Bronchus fibroblast of lung (primary cell): Measurements from ENCODE around the gene CCDC154. TPM values are rescaled to one million over a fixed set of nuclear protein-coding genes. Genes with fewer than 3 reads are reported as not detected.

Experiments
- total RNA-seq: library from RNA; depleted of rRNA; stranded (reverse); fragments of >200 nt; gene quantifications from 2 replicates; pipeline ENCODE4 v1.2.3, GENCODE V29; 2015

CCDC154 gene
- under 0.01 TPM in 1 of 2 replicates, not detected in the other for total RNA-seq

GRCh38 chr16:1443980-1444729 lies at the start of gene CCDC154:
TSS of gene CCDC154 (minus strand) at chr16:1444556. CDS start at chr16:1444322, 234 bp downstream.

GRCh38 chr16:1492923-1493745 lies 48.8 kb upstream of the CCDC154 start, which contains the start of gene TELO2:
TSS of gene TELO2 (plus strand) at chr16:1493360. CDS start at chr16:1494282, 922 bp downstream.

GRCh38 chr16:1488619-1489018 lies 44.3 kb upstream of the CCDC154 start, which contains the start of gene PTX4:
TSS of gene PTX4 (minus strand) at chr16:1488944. CDS start at chr16:1488909, 35 bp downstream.

GRCh38 chr16:1474796-1475551 lies 30.6 kb upstream of the CCDC154 start, which contains the start of gene CLCN7:
TSS of gene CLCN7 (minus strand) at chr16:1475028. CDS start at chr16:1474974, 54 bp downstream.

GRCh38 chr16:1430759-1431496 lies 13.4 kb downstream of the CCDC154 start, which contains the start of gene PERCC1:
TSS of gene PERCC1 (plus strand) at chr16:1431078. CDS start at chr16:1432594, 1,516 bp downstream.

GRCh38 chr16:1414532-1415260 lies 29.7 kb downstream of the CCDC154 start, which contains the start of gene UNKL:
TSS of gene UNKL (minus strand) at chr16:1414704. CDS start at chr16:1414691, 13 bp downstream.

Other genes with a start within 250 kb of the CCDC154 start
- not detected in 2 replicates for gene TPSG1, start 219.3 kb downstream of the CCDC154 start, total RNA-seq
- not detected in 2 replicates for gene TPSB2, start 214.4 kb downstream of the CCDC154 start, total RNA-seq
- gene TPSAB1, start 203.9 kb downstream of the CCDC154 start, total RNA-seq: not detected in 2 replicates
- not detected in 2 replicates for gene TPSD1, start 188.5 kb downstream of the CCDC154 start, total RNA-seq
- gene UBE2I, start 134.9 kb downstream of the CCDC154 start, total RNA-seq: 71.1 and 91.0 TPM in 2 replicates
- gene BAIAP3, start 110.9 kb downstream of the CCDC154 start, total RNA-seq: 0.50 and 0.74 TPM in 2 replicates
- gene TSR3, start 92.7 kb downstream of the CCDC154 start, total RNA-seq: 105 and 117 TPM in 2 replicates
- 36.0 and 37.5 TPM in 2 replicates for gene GNPTG, start 92.6 kb downstream of the CCDC154 start, total RNA-seq
- gene UNKL, start 29.9 kb downstream of the CCDC154 start, total RNA-seq: 4.0 and 4.3 TPM in 2 replicates
- gene UQCC4, start 23.8 kb downstream of the CCDC154 start, total RNA-seq: 17.4 and 22.2 TPM in 2 replicates
- gene PERCC1, start 13.5 kb downstream of the CCDC154 start, total RNA-seq: not detected in 2 replicates
- 35.7 and 42.4 TPM in 2 replicates for gene CLCN7, start 30.5 kb upstream of the CCDC154 start, total RNA-seq
- 0.15 and 0.17 TPM in 2 replicates for gene PTX4, start 44.4 kb upstream of the CCDC154 start, total RNA-seq
- 23.0 and 28.1 TPM in 2 replicates for gene TELO2, start 48.8 kb upstream of the CCDC154 start, total RNA-seq
- gene TMEM204, start 89.1 kb upstream of the CCDC154 start, total RNA-seq: 12.9 and 13.6 TPM in 2 replicates
- gene IFT140, start 167.5 kb upstream of the CCDC154 start, total RNA-seq: 15.3 and 23.6 TPM in 2 replicates
- 5.5 and 6.6 TPM in 2 replicates for gene CRAMP1, start 167.8 kb upstream of the CCDC154 start, total RNA-seq
- gene JPT2, start 233.7 kb upstream of the CCDC154 start, total RNA-seq: 43.7 and 48.3 TPM in 2 replicates